GM23248 (cell line): ENCODE results near the gene SARDH. TPM values are rescaled to one million over a fixed set of nuclear protein-coding genes. Genes with fewer than 3 reads are reported as not detected.

Experiments
- DNase-seq: peaks from one replicate; pipeline ENCODE4 v3.0.0-alpha.2; 2015
- H2AFZ ChIP-seq: fragments of 200-600 bp; sonication (generic); 2 replicates; pipeline ENCODE4 v1.6.1; 2016; ENCODE audit warnings: antibody characterized with exemption
- H3F3A ChIP-seq: fragments of 200-600 bp; sonication (generic); 2 replicates; pipeline ENCODE4 v1.6.1; 2016; ENCODE audit warnings: mild to moderate bottlenecking, antibody characterized with exemption, mixed run types; ENCODE audit not compliant: insufficient read depth
- H3K27ac ChIP-seq: fragments of 200-600 bp; sonication (generic); 2 replicates; pipeline ENCODE4 v1.5.1; 2016; ENCODE audit warnings: mild to moderate bottlenecking
- H3K27me3 ChIP-seq: fragments of 200-600 bp; sonication (generic); replicated peaks from 2 replicates; pipeline ENCODE4 v1.6.1; 2016; ENCODE audit warnings: mild to moderate bottlenecking; ENCODE audit not compliant: insufficient read depth
- H3K36me3 ChIP-seq: fragments of 200-600 bp; sonication (generic); 2 replicates; pipeline ENCODE4 v1.6.1; 2016; ENCODE audit warnings: low read depth, mild to moderate bottlenecking
- H3K4me1 ChIP-seq: fragments of 200-600 bp; sonication (generic); 2 replicates; pipeline ENCODE4 v1.6.1; 2016; ENCODE audit warnings: mild to moderate bottlenecking; ENCODE audit not compliant: insufficient read depth
- H3K4me2 ChIP-seq: fragments of 200-600 bp; sonication (generic); one replicate; pipeline ENCODE4 v1.6.1; 2016; ENCODE audit warnings: mild to moderate bottlenecking; ENCODE audit not compliant: unreplicated experiment
- H3K4me3 ChIP-seq: fragments of 200-600 bp; sonication (generic); 2 replicates; pipeline ENCODE4 v1.5.1; 2016; ENCODE audit warnings: mild to moderate bottlenecking
- H3K79me2 ChIP-seq: fragments of 200-600 bp; sonication (generic); 2 replicates; pipeline ENCODE4 v1.6.1; 2016; ENCODE audit warnings: mild to moderate bottlenecking; ENCODE audit not compliant: insufficient read depth
- H3K9ac ChIP-seq: fragments of 200-600 bp; sonication (generic); 2 replicates; pipeline ENCODE4 v1.6.1; 2016; ENCODE audit warnings: mild to moderate bottlenecking
- H3K9me2 ChIP-seq: fragments of 200-600 bp; sonication (generic); 2 replicates; pipeline ENCODE4 v1.6.1; 2016; ENCODE audit warnings: mixed run types, mild to moderate bottlenecking, moderate library complexity; ENCODE audit not compliant: insufficient read depth
- H3K9me3 ChIP-seq: fragments of 200-600 bp; sonication (generic); one replicate; pipeline ENCODE4 v1.6.1; 2017; ENCODE audit warnings: low read depth
- H4K20me1 ChIP-seq: fragments of 200-600 bp; sonication (generic); 2 replicates; pipeline ENCODE4 v1.6.0; 2016; ENCODE audit not compliant: insufficient read depth
- EZH2 ChIP-seq: fragments of 200-600 bp; sonication (generic); IDR thresholded peaks from 2 replicates; pipeline ENCODE4 v1.6.1; 2018; ENCODE audit warnings: antibody characterized with exemption, mild to moderate bottlenecking; ENCODE audit not compliant: insufficient read depth, poor library complexity, severe bottlenecking
- EZH2phosphoT487 ChIP-seq: fragments of 200-600 bp; sonication (generic); IDR thresholded peaks from 2 replicates; pipeline ENCODE4 v1.6.1; 2018; ENCODE audit warnings: antibody characterized with exemption, moderate library complexity, mild to moderate bottlenecking, low read depth; ENCODE audit not compliant: insufficient read depth
- WGBS, 2 experiments: methylation state at CpG; one replicate each; pipeline ENCODE4 v1.1.6; 2015 to 2017; ENCODE audit warnings: low lambda C conversion rate in 2 of 2, low coverage in 1 of 2; ENCODE audit errors: missing lambda C conversion rate in 2 of 2; 5-methylcytosine and 5-hydroxymethylcytosine counted together
- in situ Hi-C: fragments of 300-500 bp; cut with MboI; formaldehyde crosslinking; loops from 2 replicates; pipeline ENCODE4 v1.15.0; 2020
- polyA plus RNA-seq: library from polyadenylated mRNA; unstranded; fragments of >200 nt; fragmentation: Nextera tagmentation; extraction: Ambion mirVana; gene quantifications from 2 replicates; pipeline ENCODE4 v1.2.1, GENCODE V29; 2016
- total RNA-seq: library from RNA; depleted of rRNA; stranded (reverse); fragments of >200 nt; shearing (Covaris generic); gene quantifications from 2 replicates; pipeline ENCODE4 v1.2.3, GENCODE V29; 2014

Gene SARDH
- total and polyA plus RNA-seq, 2 experiments from 2014 or later: 0.16 to 2.4 TPM

- Histone ChIP-seq H3K4me3 (no peak overlapping the region), H3K4me1 (no peaks in the 10 kb centered on the region), H4K20me1 (no peaks in the 10 kb centered on the region), H3K27me3 (peaks cover 25% of the 10 kb centered on the region), H3K27ac (no peak overlapping the region), H3K79me2 (no peaks in the 10 kb centered on the region), H3K9ac (no peak overlapping the region), H3K36me3 (no peaks in the 10 kb centered on the region), H3K4me2 (no peak overlapping the region), H3F3A (no peaks in the 10 kb centered on the region), H3K9me3 (no peaks in the 10 kb centered on the region), H3K9me2 (no peaks in the 10 kb centered on the region), H2AFZ (no peak overlapping the region)
- no peak for DNase-seq
- 30% methylated on average over 10 of the region's 10 CpGs for WGBS, 2 experiments
- no peak for TF ChIP-seq EZH2phosphoT487
- no peak for TF ChIP-seq EZH2
- in situ Hi-C loops: no loop called here
Observed at GRCh38 chr9:133645021-133645765, 93.0 kb downstream of the SARDH start.

- Histone ChIP-seq H3K9me3 (no peaks in the 10 kb centered on the region), H3K4me1 (no peaks in the 10 kb centered on the region), H2AFZ (no peak overlapping the region), H3F3A (no peaks in the 10 kb centered on the region), H3K27me3 (peaks cover 22% of the 10 kb centered on the region), H3K79me2 (no peaks in the 10 kb centered on the region), H3K4me3 (no peak overlapping the region), H3K9me2 (no peaks in the 10 kb centered on the region), H3K36me3 (no peaks in the 10 kb centered on the region), H3K9ac (no peak overlapping the region), H3K4me2 (no peak overlapping the region), H3K27ac (no peak overlapping the region), H4K20me1 (no peaks in the 10 kb centered on the region)
- in situ Hi-C loops: no loop called here
- 62 to 66% methylated on average over 23 of the region's 23 CpGs for WGBS, 2 experiments
- DNase-seq: no peak
- TF ChIP-seq EZH2 (no peak), EZH2phosphoT487 (no peak)
Observed at GRCh38 chr9:133643978-133644760, 94.0 kb downstream of the SARDH start.

- in situ Hi-C loops: no loop called here
- Histone ChIP-seq H3K27me3 (peaks cover 18% of the 10 kb centered on the region), H3K4me3 (no peak overlapping the region), H3K4me1 (no peaks in the 10 kb centered on the region), H3F3A (no peaks in the 10 kb centered on the region), H3K9ac (no peak overlapping the region), H3K79me2 (no peaks in the 10 kb centered on the region), H3K9me2 (no peaks in the 10 kb centered on the region), H3K27ac (no peak overlapping the region), H4K20me1 (no peaks in the 10 kb centered on the region), H3K36me3 (no peaks in the 10 kb centered on the region), H2AFZ (no peak overlapping the region), H3K9me3 (no peaks in the 10 kb centered on the region), H3K4me2 (no peak overlapping the region)
- DNase-seq: no peak
- WGBS, 2 experiments: 68 to 69% methylated on average over 16 to 20 of the region's 20 CpGs
- TF ChIP-seq EZH2: no peak
- TF ChIP-seq EZH2phosphoT487: no peak
Observed at GRCh38 chr9:133643362-133643755, 94.8 kb downstream of the SARDH start.

GRCh38 chr9:133642708-133643361 lies 95.3 kb downstream of the SARDH start:
- Histone ChIP-seq H3F3A (no peaks in the 10 kb centered on the region), H3K79me2 (no peaks in the 10 kb centered on the region), H3K4me1 (no peaks in the 10 kb centered on the region), H3K9me2 (no peaks in the 10 kb centered on the region), H3K4me3 (no peak overlapping the region), H3K9ac (no peak overlapping the region), H3K27me3 (peaks cover 20% of the 10 kb centered on the region; the same call in 1 of the 2 replicates), H3K4me2 (no peak overlapping the region), H3K9me3 (no peaks in the 10 kb centered on the region), H2AFZ (no peak overlapping the region), H3K36me3 (no peaks in the 10 kb centered on the region), H4K20me1 (no peaks in the 10 kb centered on the region), H3K27ac (no peak overlapping the region)
- WGBS, 2 experiments: 61 to 63% methylated on average over 14 to 16 of the region's 16 CpGs
- no peak for TF ChIP-seq EZH2
- TF ChIP-seq EZH2phosphoT487: no peak
- DNase-seq: no peak
- in situ Hi-C loops: no loop called here
